ENCODE results near the gene PARP11.

- TF ChIP-seq CTCF (IDR thresholded peaks at IDR 0.05) (no peak), POLR2A (IDR thresholded peaks at IDR 0.05) (no peak)
These were observed 11.5 kb upstream of the PARP11 start for GRCh38 chr12:3884671-3885070.
